GM23248 (cell line): ENCODE results near the gene PTPN23. TPM values are rescaled to one million over a fixed set of nuclear protein-coding genes. Genes with fewer than 3 reads are reported as not detected.

Source experiments
- DNase-seq: peaks from one replicate; pipeline ENCODE4 v3.0.0-alpha.2; 2015
- H2AFZ ChIP-seq: fragments of 200-600 bp; sonication (generic); 2 replicates; pipeline ENCODE4 v1.6.1; 2016; ENCODE audit warnings: antibody characterized with exemption
- H3F3A ChIP-seq: fragments of 200-600 bp; sonication (generic); 2 replicates; pipeline ENCODE4 v1.6.1; 2016; ENCODE audit warnings: mild to moderate bottlenecking, antibody characterized with exemption, mixed run types; ENCODE audit not compliant: insufficient read depth
- H3K27ac ChIP-seq: fragments of 200-600 bp; sonication (generic); 2 replicates; pipeline ENCODE4 v1.5.1; 2016; ENCODE audit warnings: mild to moderate bottlenecking
- H3K27me3 ChIP-seq: fragments of 200-600 bp; sonication (generic); replicated peaks from 2 replicates; pipeline ENCODE4 v1.6.1; 2016; ENCODE audit warnings: mild to moderate bottlenecking; ENCODE audit not compliant: insufficient read depth
- H3K36me3 ChIP-seq: fragments of 200-600 bp; sonication (generic); 2 replicates; pipeline ENCODE4 v1.6.1; 2016; ENCODE audit warnings: low read depth, mild to moderate bottlenecking
- H3K4me1 ChIP-seq: fragments of 200-600 bp; sonication (generic); 2 replicates; pipeline ENCODE4 v1.6.1; 2016; ENCODE audit warnings: mild to moderate bottlenecking; ENCODE audit not compliant: insufficient read depth
- H3K4me2 ChIP-seq: fragments of 200-600 bp; sonication (generic); one replicate; pipeline ENCODE4 v1.6.1; 2016; ENCODE audit warnings: mild to moderate bottlenecking; ENCODE audit not compliant: unreplicated experiment
- H3K4me3 ChIP-seq: fragments of 200-600 bp; sonication (generic); 2 replicates; pipeline ENCODE4 v1.5.1; 2016; ENCODE audit warnings: mild to moderate bottlenecking
- H3K79me2 ChIP-seq: fragments of 200-600 bp; sonication (generic); 2 replicates; pipeline ENCODE4 v1.6.1; 2016; ENCODE audit warnings: mild to moderate bottlenecking; ENCODE audit not compliant: insufficient read depth
- H3K9ac ChIP-seq: fragments of 200-600 bp; sonication (generic); 2 replicates; pipeline ENCODE4 v1.6.1; 2016; ENCODE audit warnings: mild to moderate bottlenecking
- H3K9me2 ChIP-seq: fragments of 200-600 bp; sonication (generic); 2 replicates; pipeline ENCODE4 v1.6.1; 2016; ENCODE audit warnings: mixed run types, mild to moderate bottlenecking, moderate library complexity; ENCODE audit not compliant: insufficient read depth
- H3K9me3 ChIP-seq: fragments of 200-600 bp; sonication (generic); one replicate; pipeline ENCODE4 v1.6.1; 2017; ENCODE audit warnings: low read depth
- H4K20me1 ChIP-seq: fragments of 200-600 bp; sonication (generic); 2 replicates; pipeline ENCODE4 v1.6.0; 2016; ENCODE audit not compliant: insufficient read depth
- EZH2 ChIP-seq: fragments of 200-600 bp; sonication (generic); IDR thresholded peaks from 2 replicates; pipeline ENCODE4 v1.6.1; 2018; ENCODE audit warnings: antibody characterized with exemption, mild to moderate bottlenecking; ENCODE audit not compliant: insufficient read depth, poor library complexity, severe bottlenecking
- EZH2phosphoT487 ChIP-seq: fragments of 200-600 bp; sonication (generic); IDR thresholded peaks from 2 replicates; pipeline ENCODE4 v1.6.1; 2018; ENCODE audit warnings: antibody characterized with exemption, moderate library complexity, mild to moderate bottlenecking, low read depth; ENCODE audit not compliant: insufficient read depth
- WGBS, 2 experiments: methylation state at CpG; one replicate each; pipeline ENCODE4 v1.1.6; 2015 to 2017; ENCODE audit warnings: low lambda C conversion rate in 2 of 2, low coverage in 1 of 2; ENCODE audit errors: missing lambda C conversion rate in 2 of 2; 5-methylcytosine and 5-hydroxymethylcytosine counted together
- in situ Hi-C: fragments of 300-500 bp; cut with MboI; formaldehyde crosslinking; loops from 2 replicates; pipeline ENCODE4 v1.15.0; 2020
- polyA plus RNA-seq: library from polyadenylated mRNA; unstranded; fragments of >200 nt; fragmentation: Nextera tagmentation; extraction: Ambion mirVana; gene quantifications from 2 replicates; pipeline ENCODE4 v1.2.1, GENCODE V29; 2016
- total RNA-seq: library from RNA; depleted of rRNA; stranded (reverse); fragments of >200 nt; shearing (Covaris generic); gene quantifications from 2 replicates; pipeline ENCODE4 v1.2.3, GENCODE V29; 2014

The PTPN23 gene
- total and polyA plus RNA-seq, 2 experiments from 2014 or later: 9.0 to 14.3 TPM

GRCh38 chr3:47418167-47419082 lies 37.6 kb downstream of the PTPN23 start:
- Histone ChIP-seq H2AFZ (no peak overlapping the region), H4K20me1 (no peaks in the 10 kb centered on the region), H3K36me3 (no peaks in the 10 kb centered on the region; the same call in 1 of the 2 replicates), H3K9ac (no peak overlapping the region), H3K4me3 (no peak overlapping the region), H3K4me2 (no peak overlapping the region), H3K9me2 (no peaks in the 10 kb centered on the region), H3K9me3 (no peaks in the 10 kb centered on the region), H3K79me2 (no peaks in the 10 kb centered on the region), H3K4me1 (peaks cover 5% of the 10 kb centered on the region; the same call in 1 of the 2 replicates), H3K27me3 (no peaks in the 10 kb centered on the region), H3F3A (peaks cover 6% of the 10 kb centered on the region; the same call in 1 of the 2 replicates), H3K27ac (no peak overlapping the region)
- in situ Hi-C loops: no loop called here
- no peak for DNase-seq
- TF ChIP-seq EZH2phosphoT487 (no peak), EZH2 (no peak)
- 92 to 94% methylated on average over 28 to 53 of the region's 53 CpGs for WGBS, 2 experiments

GRCh38 chr3:47419083-47420043 lies 38.5 kb downstream of the PTPN23 start:
- H3K27ac ChIP-seq: no peak overlapping the region
- no peak overlapping the region for H3K4me3 ChIP-seq
- H3K4me1 ChIP-seq: peaks cover 5% of the 10 kb centered on the region; the same call in 1 of the 2 replicates
- no peak for DNase-seq
- H3K36me3 ChIP-seq: no peaks in the 10 kb centered on the region; the same call in 1 of the 2 replicates
- in situ Hi-C loops: no loop called here
- TF ChIP-seq EZH2phosphoT487 (no peak), EZH2 (no peak)
- H3K79me2 ChIP-seq: no peaks in the 10 kb centered on the region
- H4K20me1 ChIP-seq: no peaks in the 10 kb centered on the region
- no peaks in the 10 kb centered on the region for H3K9me2 ChIP-seq
- WGBS, 2 experiments: 93 to 94% methylated on average over 17 of the region's 17 CpGs
- no peaks in the 10 kb centered on the region for H3K27me3 ChIP-seq
- no peak overlapping the region for H3K9ac ChIP-seq
- no peaks in the 10 kb centered on the region for H3K9me3 ChIP-seq
- peaks cover 5% of the 10 kb centered on the region; the same call in 1 of the 2 replicates for H3F3A ChIP-seq
- no peak overlapping the region for H3K4me2 ChIP-seq
- H2AFZ ChIP-seq: no peak overlapping the region

- Histone ChIP-seq H3K36me3 (no peaks in the 10 kb centered on the region), H3F3A (peaks cover 5% of the 10 kb centered on the region; the same call in 1 of the 2 replicates), H3K79me2 (no peaks in the 10 kb centered on the region), H3K27ac (no peak overlapping the region), H3K9ac (no peak overlapping the region), H3K4me2 (no peak overlapping the region), H3K4me1 (peaks cover 5% of the 10 kb centered on the region; the same call in 1 of the 2 replicates), H4K20me1 (no peaks in the 10 kb centered on the region), H3K9me2 (no peaks in the 10 kb centered on the region), H3K27me3 (no peaks in the 10 kb centered on the region), H2AFZ (no peak overlapping the region), H3K4me3 (no peak overlapping the region), H3K9me3 (no peaks in the 10 kb centered on the region)
- DNase-seq: no peak
- TF ChIP-seq EZH2 (no peak), EZH2phosphoT487 (no peak)
- in situ Hi-C loops: no loop called here
- WGBS, 2 experiments: 84 to 92% methylated on average over 5 of the region's 5 CpGs
Observed at GRCh38 chr3:47420044-47420430, 39.2 kb downstream of the PTPN23 start.
